Measurements from ENCODE around the gene GNPDA1. TPM values are rescaled to one million over a fixed set of nuclear protein-coding genes. Genes with fewer than 3 reads are reported as not detected.
"Not testable (repeated sequence)": the region's sequence is repeated elsewhere in the genome, so short reads cannot be mapped to it uniquely, and the experiment has no call there.

GNPDA1 gene
- 69.5 TPM for polyA plus RNA-seq (2013, experiment 1 of 2)
- polyA plus RNA-seq (2013, experiment 2 of 2): 75.3 TPM

- 3% methylated on average over 57 of the region's 58 CpGs for WGBS
- Histone ChIP-seq H3K9ac (ENCODE audit: low read depth, low read length) (peak within 1 kb of the TSS; percentile 78), H3K27ac (ENCODE audit: low read depth, low read length) (peak within 1 kb of the TSS; percentile 27), H3K36me3 (ENCODE audit: insufficient read depth, low read length) (peaks cover 32% of the 10 kb centered on the region), H3K4me3 (ENCODE audit: low read length) (peak within 1 kb of the TSS; percentile 71), H3K27me3 (ENCODE audit: insufficient read depth, low read length) (no peaks in the 10 kb centered on the region), H3K9me3 (ENCODE audit: insufficient read depth, low read depth, low read length) (no peaks in the 10 kb centered on the region), H3K4me1 (ENCODE audit: insufficient read depth, low read length) (peaks cover 4% of the 10 kb centered on the region; the same call in 1 of the 2 replicates)
Measured at GRCh38 chr5:142012792-142013388, at the start of gene GNPDA1. Gene GNPDA1 (minus strand): TSS chr5:142013027. CDS start chr5:142012035, 992 bp downstream.

- Histone ChIP-seq H3K4me3 (ENCODE audit: low read length) (no peak overlapping the region), H3K36me3 (ENCODE audit: insufficient read depth, low read length) (no peaks in the 10 kb centered on the region), H3K9me3 (ENCODE audit: insufficient read depth, low read depth, low read length) (no peaks in the 10 kb centered on the region), H3K27ac (ENCODE audit: low read depth, low read length) (no peak overlapping the region), H3K4me1 (ENCODE audit: insufficient read depth, low read length) (peaks cover 11% of the 10 kb centered on the region), H3K9ac (ENCODE audit: low read depth, low read length) (no peak overlapping the region), H3K27me3 (ENCODE audit: insufficient read depth, low read length) (no peaks in the 10 kb centered on the region)
- no CpG with 5 or more reads among the region's 1 CpG for WGBS
Measured at GRCh38 chr5:142059304-142059940, 46.6 kb upstream of the GNPDA1 start.

- Histone ChIP-seq H3K27me3 (ENCODE audit: insufficient read depth, low read length) (no peaks in the 10 kb centered on the region), H3K4me3 (ENCODE audit: low read length) (no peak overlapping the region), H3K4me1 (ENCODE audit: insufficient read depth, low read length) (peaks cover 17% of the 10 kb centered on the region), H3K9me3 (ENCODE audit: insufficient read depth, low read depth, low read length) (no peaks in the 10 kb centered on the region), H3K27ac (ENCODE audit: low read depth, low read length) (no peak overlapping the region), H3K36me3 (ENCODE audit: insufficient read depth, low read length) (no peaks in the 10 kb centered on the region), H3K9ac (ENCODE audit: low read depth, low read length) (no peak overlapping the region)
Measured at GRCh38 chr5:142057697-142058056, 44.9 kb upstream of the GNPDA1 start.

GRCh38 chr5:142056816-142057696 lies 44.2 kb upstream of the GNPDA1 start:
- WGBS: 64% methylated on average over 5 of the region's 5 CpGs
- H3K4me3 ChIP-seq (ENCODE audit: low read length): no peak overlapping the region
- no peaks in the 10 kb centered on the region for H3K27me3 ChIP-seq (ENCODE audit: insufficient read depth, low read length)
- no peaks in the 10 kb centered on the region for H3K9me3 ChIP-seq (ENCODE audit: insufficient read depth, low read depth, low read length)
- peaks cover 17% of the 10 kb centered on the region for H3K4me1 ChIP-seq (ENCODE audit: insufficient read depth, low read length)
- H3K36me3 ChIP-seq (ENCODE audit: insufficient read depth, low read length): no peaks in the 10 kb centered on the region
- H3K27ac ChIP-seq (ENCODE audit: low read depth, low read length): no peak overlapping the region
- H3K9ac ChIP-seq (ENCODE audit: low read depth, low read length): no peak overlapping the region

- Histone ChIP-seq H3K36me3 (ENCODE audit: insufficient read depth, low read length) (no peaks in the 10 kb centered on the region), H3K9ac (ENCODE audit: low read depth, low read length) (no peak overlapping the region), H3K27ac (ENCODE audit: low read depth, low read length) (no peak overlapping the region), H3K9me3 (ENCODE audit: insufficient read depth, low read depth, low read length) (no peaks in the 10 kb centered on the region), H3K27me3 (ENCODE audit: insufficient read depth, low read length) (no peaks in the 10 kb centered on the region), H3K4me3 (ENCODE audit: low read length) (no peak overlapping the region), H3K4me1 (ENCODE audit: insufficient read depth, low read length) (peaks cover 17% of the 10 kb centered on the region)
- 100% methylated on average over 1 of the region's 1 CpG for WGBS
Measured at GRCh38 chr5:142055301-142055700, 42.5 kb upstream of the GNPDA1 start.

- 67% methylated on average over 4 of the region's 4 CpGs for WGBS
- Histone ChIP-seq H3K4me1 (ENCODE audit: insufficient read depth, low read length) (peaks cover 18% of the 10 kb centered on the region), H3K9ac (ENCODE audit: low read depth, low read length) (no peak overlapping the region; the same call in 1 of the 2 replicates), H3K27ac (ENCODE audit: low read depth, low read length) (peak overlapping the region; percentile 15; the same call in 1 of the 2 replicates), H3K4me3 (ENCODE audit: low read length) (no peak overlapping the region), H3K27me3 (ENCODE audit: insufficient read depth, low read length) (no peaks in the 10 kb centered on the region), H3K36me3 (ENCODE audit: insufficient read depth, low read length) (no peaks in the 10 kb centered on the region), H3K9me3 (ENCODE audit: insufficient read depth, low read depth, low read length) (no peaks in the 10 kb centered on the region)
Measured at GRCh38 chr5:142053426-142054151, 40.8 kb upstream of the GNPDA1 start.

- 96% methylated on average over 4 of the region's 4 CpGs for WGBS
Measured at GRCh38 chr5:142052026-142052425, 39.2 kb upstream of the GNPDA1 start.

GRCh38 chr5:142048272-142048671 lies 35.4 kb upstream of the GNPDA1 start:
- no peak overlapping the region for H3K27ac ChIP-seq (ENCODE audit: low read depth, low read length)
- WGBS: 61% methylated on average over 7 of the region's 7 CpGs
- no peak overlapping the region for H3K9ac ChIP-seq (ENCODE audit: low read depth, low read length)
- no peaks in the 10 kb centered on the region for H3K36me3 ChIP-seq (ENCODE audit: insufficient read depth, low read length)
- H3K9me3 ChIP-seq (ENCODE audit: insufficient read depth, low read depth, low read length): no peaks in the 10 kb centered on the region
- H3K4me3 ChIP-seq (ENCODE audit: low read length): no peak overlapping the region
- H3K4me1 ChIP-seq (ENCODE audit: insufficient read depth, low read length): peaks cover 8% of the 10 kb centered on the region; the same call in 1 of the 2 replicates
- no peaks in the 10 kb centered on the region for H3K27me3 ChIP-seq (ENCODE audit: insufficient read depth, low read length)

More at GRCh38 chr5:142052026-142052425, 39.2 kb upstream of the GNPDA1 start:
- not testable (repeated sequence) for H3K9me3 ChIP-seq (ENCODE audit: insufficient read depth, low read depth, low read length); H3K9ac ChIP-seq (ENCODE audit: low read depth, low read length); H3K36me3 ChIP-seq (ENCODE audit: insufficient read depth, low read length); H3K27me3 ChIP-seq (ENCODE audit: insufficient read depth, low read length); H3K27ac ChIP-seq (ENCODE audit: low read depth, low read length); H3K4me3 ChIP-seq (ENCODE audit: low read length)
- peaks cover 19% of the 10 kb centered on the region for H3K4me1 ChIP-seq (ENCODE audit: insufficient read depth, low read length)

- peaks cover 3% of the 10 kb centered on the region; the same call in 1 of the 2 replicates for H3K4me1 ChIP-seq (ENCODE audit: insufficient read depth, low read length)
- no peak overlapping the region for H3K4me3 ChIP-seq (ENCODE audit: low read length)
- WGBS: 95% methylated on average over 7 of the region's 7 CpGs
- no peaks in the 10 kb centered on the region for H3K36me3 ChIP-seq (ENCODE audit: insufficient read depth, low read length)
- no peak overlapping the region for H3K27ac ChIP-seq (ENCODE audit: low read depth, low read length)
- H3K27me3 ChIP-seq (ENCODE audit: insufficient read depth, low read length): no peaks in the 10 kb centered on the region
- no peak overlapping the region for H3K9ac ChIP-seq (ENCODE audit: low read depth, low read length)
- no peaks in the 10 kb centered on the region for H3K9me3 ChIP-seq (ENCODE audit: insufficient read depth, low read depth, low read length)
Measured at GRCh38 chr5:142046191-142046590, 33.4 kb upstream of the GNPDA1 start.

- not testable (repeated sequence) for H3K27ac ChIP-seq (ENCODE audit: low read depth, low read length); H3K4me3 ChIP-seq (ENCODE audit: low read length); H3K27me3 ChIP-seq (ENCODE audit: insufficient read depth, low read length); H3K9me3 ChIP-seq (ENCODE audit: insufficient read depth, low read depth, low read length); H3K9ac ChIP-seq (ENCODE audit: low read depth, low read length); H3K4me1 ChIP-seq (ENCODE audit: insufficient read depth, low read length); H3K36me3 ChIP-seq (ENCODE audit: insufficient read depth, low read length)
- 96% methylated on average over 6 of the region's 6 CpGs for WGBS
Measured at GRCh38 chr5:142040881-142041280, 28.1 kb upstream of the GNPDA1 start.
